RKO (cell line): ENCODE measurements around the gene CDCP1.
"Not testable (repeated sequence)": the region's sequence is repeated elsewhere in the genome, so short reads cannot be mapped to it uniquely, and the experiment has no call there.

Experiments
- DNase-seq: peaks from one replicate; pipeline ENCODE4 v3.0.0-alpha.2; 2016; ENCODE audit warnings: low spot score

The CDCP1 gene

DNA sequence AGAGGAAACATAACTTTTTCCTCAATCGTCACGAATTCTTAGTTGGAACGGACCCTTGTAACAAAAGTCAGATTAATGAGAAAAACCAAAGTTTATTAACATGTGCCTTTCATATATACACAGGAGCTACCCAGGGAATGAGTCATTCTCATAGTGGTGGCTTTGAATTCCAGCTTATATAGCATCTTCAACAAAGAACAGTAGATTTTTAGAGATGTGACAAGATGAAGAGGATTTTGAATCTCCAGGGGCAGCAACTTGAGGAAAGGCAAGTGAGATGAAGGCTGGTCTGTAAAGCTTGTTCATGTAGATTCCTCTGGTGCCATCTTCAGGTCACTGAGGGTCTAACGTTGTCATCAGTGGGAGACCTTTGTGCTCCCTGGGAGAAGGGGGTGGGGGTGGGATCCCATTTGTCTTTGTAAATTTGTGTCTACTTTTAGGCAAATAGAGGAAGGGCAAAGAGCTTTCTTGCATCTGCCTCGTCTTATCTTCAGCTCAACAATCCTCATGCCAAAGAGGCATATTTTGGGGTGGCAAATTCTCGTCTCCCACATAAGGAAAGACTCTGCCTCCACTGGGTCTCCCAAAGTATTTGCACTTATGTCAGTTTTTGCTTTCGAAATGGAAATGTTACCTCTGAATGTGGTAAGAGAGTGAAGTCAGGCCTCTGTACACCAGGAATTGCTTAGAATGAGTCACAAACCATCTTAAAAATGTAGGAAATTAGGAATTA is 90.6 kb downstream of the CDCP1 start:
- DNase-seq = peak; percentile 59

DNA sequence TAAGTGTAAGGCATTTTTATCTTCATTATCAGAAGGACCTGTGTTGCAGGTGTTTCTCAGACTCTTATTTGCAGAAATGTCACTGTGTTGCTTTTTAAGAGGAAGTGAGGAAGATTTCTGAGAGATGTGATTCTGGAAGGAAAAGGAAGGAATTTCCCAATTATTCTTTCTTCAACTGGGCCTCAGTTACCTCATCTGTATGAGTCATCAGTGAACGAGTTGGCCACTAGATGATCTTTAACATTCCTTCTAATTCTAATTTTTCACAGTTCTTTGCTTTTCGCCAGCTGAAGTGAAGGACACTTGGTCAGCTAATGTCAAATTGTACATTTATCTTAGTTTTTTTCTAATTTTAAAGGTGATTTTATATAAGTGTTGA is 91.2 kb downstream of the CDCP1 start:
- peak; percentile 48 for DNase-seq

DNA sequence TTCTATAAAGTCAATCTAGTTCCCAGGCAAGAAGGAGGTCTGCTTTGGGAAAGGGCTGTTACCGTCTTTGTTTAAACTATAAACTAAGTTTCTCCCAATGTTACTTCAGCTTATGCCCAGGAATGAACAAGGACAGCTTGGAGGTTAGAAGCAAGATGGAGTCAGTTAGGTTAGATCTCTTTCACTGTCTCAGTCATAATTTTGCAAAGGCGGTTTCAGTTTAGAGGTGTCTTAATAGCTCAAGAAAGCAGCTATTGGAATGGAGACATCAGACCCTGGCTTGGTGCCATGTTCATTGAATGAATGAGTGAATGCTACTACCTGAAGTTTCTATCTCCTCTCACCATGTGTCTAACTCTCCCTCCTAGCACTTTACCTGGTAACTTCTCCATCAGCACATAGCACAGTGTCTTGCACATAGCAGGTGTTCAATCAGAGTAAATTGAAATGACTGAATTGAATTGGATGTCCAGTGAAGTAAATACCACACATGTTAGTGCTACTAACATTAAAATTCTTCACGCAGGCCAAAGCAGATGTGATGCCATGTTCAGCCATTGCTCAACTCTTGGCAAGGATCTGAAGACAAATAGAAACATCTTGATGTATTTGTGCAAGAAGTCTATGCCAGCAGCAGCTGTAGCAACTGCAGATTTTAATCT is 91.9 kb downstream of the CDCP1 start:
- DNase-seq = no peak

DNA sequence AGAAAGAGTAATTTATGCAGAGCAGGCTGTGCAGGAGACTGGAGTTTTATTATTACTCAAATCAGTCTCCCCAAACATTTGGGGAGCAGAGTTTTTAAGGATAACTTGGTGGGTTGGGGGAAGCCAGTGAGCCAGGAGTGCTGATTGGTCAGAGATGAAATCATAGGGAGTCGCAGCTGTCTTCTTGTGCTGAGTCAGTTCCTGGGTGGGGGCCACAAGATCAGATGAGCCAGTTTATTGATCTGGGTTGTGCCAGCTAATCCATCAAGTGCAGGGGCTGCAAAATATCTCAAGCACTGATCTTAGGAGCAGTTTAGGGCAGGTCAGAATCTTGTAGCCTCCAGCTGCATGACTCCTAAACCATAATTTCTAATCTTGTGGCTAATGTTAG is 92.4 kb downstream of the CDCP1 start:
- DNase-seq = not testable (repeated sequence)

DNA sequence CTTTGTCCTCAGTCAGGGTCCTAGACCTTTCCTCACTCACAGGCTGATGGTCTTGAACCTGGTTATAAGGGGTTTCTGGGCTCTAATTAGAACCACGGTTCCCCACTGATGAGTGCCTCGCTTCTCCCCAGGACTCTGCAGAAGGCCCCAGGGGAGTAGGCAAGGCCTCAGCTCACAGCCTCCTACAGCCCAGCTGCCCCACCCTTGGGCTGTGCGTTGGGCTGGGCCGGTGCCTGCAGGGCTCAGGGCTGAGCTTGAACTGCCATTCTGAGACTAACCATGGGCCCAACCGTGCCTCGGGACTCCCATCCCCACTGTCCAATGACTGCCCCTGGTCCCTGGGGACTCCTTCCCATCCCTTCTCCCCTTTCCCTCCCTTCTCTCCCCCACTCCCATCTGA is 94.5 kb downstream of the CDCP1 start:
- no peak for DNase-seq

DNA sequence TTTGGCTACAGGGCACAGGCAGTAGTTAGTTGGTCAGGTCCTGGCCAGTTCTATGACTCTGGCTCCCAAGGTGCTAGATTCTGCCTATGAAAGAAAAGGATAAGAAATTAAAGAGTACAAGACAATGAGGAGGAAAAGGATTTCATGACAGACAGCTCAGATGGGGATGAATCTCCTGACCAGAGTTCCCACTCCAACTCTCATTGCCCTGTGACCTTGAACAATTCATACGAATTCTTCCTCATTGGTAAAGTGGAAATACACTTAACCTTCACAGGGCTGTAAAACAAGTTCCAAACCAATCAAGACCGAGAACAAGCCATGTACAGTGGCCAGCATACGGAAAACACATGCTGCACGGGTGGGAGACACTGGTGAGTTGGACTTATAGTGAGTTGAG is 96.4 kb downstream of the CDCP1 start:
- DNase-seq = no peak

DNA sequence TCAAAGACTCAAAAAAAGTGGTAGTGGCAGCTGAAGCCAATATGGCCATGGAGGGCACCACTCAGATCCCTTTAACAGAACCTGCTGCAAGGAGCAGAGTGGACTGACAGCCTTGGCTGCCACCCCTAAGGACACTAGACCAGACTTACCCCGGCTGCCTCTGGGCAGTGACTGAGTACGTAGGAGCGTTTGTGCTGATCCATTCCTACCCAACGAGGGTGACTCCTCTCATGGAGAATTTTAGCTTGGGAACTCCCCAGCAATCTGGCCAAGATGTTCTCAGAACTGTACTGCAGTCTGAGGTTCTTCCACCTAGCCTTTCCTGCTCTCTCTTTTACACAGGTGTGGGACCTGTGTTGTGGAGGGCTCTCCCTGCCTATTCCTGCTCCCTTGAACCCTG is 97.9 kb downstream of the CDCP1 start:
- no peak for DNase-seq

DNA sequence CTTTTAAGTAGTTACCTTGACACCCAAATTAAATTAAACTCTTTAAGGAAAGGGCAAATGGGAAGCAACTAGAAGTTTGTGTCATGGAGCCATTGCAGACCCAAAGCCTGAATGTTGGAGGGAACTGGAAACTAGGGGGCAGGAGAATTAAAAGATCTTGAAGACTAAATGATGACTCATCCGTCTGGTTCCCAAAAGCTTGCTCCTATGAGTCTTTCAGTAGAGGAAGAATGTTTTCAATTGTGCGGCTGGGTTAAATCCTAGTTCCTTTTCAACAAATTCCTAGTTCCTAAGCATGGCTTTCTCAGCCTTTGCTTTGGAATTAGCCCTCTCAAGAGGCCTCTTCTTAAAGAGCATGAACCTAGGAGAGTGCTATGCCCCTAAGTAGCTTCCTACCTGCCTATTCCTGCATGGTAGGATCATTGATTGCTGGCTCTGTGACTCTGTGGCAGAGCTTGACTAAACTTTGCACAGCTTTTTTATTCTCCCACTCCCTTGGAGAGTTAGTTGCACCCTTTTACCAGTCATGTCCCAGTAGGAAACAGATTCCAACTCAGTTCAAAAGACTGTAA is 102.4 kb downstream of the CDCP1 start:
- peak; percentile 73 for DNase-seq

DNA sequence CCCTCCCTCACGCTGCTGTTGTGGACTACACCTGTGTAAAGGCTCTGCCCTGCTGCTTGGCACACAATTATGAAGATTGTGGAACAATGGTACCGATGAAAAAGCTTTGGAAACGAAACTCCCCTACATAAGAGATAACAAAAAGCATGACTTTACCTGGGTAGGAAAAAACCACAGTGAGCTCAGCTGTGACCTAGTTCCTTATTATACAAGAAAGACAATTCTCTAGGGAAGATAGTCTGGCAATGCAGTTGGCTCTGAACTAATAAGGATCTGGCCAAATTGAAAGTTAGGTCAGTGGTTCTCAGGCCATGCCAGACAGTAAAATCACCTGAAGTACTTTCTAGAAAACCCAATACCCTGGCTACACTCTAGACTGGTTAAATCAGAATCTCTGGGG is 104.0 kb downstream of the CDCP1 start:
- DNase-seq = no peak

DNA sequence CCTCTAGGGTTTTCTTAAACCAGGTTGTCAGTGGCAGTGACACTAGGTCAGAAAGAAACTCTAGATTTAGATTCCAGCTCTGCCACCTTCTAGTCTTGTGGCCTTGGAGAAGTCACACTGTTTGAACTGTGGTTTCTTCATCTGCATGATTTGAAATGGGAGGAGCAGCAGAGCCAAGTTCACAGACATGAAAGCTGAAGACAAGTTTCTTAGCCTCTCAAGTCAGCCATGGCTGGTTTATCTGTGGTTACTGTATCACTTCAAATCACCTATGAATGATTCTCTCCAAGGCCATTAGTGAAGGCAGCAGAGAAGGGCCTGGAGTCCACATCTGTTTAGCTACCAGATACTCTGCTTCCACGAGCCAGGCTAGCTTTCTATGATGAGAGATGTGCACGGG is 104.5 kb downstream of the CDCP1 start:
- DNase-seq = no peak

DNA sequence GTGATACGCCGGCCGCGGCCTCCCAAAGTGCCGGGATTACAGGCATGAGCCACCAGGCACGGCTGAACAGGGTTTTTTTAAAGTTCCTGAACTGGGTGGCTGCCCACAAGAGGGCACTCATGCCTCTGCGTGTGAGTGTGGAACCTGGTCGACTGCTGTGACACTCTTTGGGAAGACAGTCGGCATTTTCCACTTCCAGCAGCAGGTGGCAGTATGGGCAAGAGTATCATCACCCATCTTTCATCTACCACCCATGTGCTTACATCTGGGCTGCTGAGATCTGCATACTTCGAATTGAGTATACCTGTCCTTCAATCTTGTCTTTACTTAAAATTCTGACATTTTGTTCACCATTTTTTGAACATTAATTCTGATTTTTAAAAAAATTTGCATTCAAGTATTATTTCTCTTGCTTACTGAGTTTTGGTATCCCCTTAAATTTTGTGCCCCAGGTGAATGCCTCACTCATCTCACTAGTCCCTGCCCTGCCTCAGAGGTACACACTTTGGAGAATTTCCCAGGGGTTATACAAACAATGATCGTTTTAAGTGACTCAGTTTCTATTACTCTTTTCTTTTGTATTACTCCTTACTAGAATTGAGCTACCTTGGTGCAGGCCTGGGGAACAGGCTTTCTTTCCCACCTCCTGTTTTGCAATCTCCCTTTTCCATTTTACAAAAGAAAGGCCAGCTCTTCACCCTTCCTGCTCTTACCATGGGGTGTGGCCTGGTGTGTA is 108.3 kb downstream of the CDCP1 start:
- DNase-seq = peak; percentile 96

DNA sequence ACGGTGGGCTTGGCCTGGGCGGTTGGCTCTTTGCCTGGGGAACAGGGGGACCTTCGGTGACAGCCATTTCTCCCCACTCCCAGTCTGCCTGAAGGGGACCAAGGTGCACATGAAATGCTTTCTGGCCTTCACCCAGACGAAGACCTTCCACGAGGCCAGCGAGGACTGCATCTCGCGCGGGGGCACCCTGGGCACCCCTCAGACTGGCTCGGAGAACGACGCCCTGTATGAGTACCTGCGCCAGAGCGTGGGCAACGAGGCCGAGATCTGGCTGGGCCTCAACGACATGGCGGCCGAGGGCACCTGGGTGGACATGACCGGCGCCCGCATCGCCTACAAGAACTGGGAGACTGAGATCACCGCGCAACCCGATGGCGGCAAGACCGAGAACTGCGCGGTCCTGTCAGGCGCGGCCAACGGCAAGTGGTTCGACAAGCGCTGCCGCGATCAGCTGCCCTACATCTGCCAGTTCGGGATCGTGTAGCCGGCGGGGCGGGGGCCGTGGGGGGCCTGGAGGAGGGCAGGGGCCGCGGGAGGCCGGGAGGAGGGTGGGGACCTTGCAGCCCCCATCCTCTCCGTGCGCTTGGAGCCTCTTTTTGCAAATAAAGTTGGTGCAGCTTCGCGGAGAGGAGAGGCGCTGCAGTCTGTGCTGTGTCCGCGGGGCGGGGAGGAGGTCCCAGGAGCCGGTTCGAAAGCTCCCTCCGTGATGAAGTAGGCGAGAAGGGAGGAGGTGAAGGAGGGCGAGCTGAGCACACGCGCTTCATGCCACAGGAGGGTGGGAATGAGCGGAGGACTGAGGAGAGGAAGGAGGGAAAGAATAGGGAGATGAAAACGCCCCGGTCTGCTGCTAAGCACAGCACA is 110.5 kb downstream of the CDCP1 start:
- DNase-seq = no peak

DNA sequence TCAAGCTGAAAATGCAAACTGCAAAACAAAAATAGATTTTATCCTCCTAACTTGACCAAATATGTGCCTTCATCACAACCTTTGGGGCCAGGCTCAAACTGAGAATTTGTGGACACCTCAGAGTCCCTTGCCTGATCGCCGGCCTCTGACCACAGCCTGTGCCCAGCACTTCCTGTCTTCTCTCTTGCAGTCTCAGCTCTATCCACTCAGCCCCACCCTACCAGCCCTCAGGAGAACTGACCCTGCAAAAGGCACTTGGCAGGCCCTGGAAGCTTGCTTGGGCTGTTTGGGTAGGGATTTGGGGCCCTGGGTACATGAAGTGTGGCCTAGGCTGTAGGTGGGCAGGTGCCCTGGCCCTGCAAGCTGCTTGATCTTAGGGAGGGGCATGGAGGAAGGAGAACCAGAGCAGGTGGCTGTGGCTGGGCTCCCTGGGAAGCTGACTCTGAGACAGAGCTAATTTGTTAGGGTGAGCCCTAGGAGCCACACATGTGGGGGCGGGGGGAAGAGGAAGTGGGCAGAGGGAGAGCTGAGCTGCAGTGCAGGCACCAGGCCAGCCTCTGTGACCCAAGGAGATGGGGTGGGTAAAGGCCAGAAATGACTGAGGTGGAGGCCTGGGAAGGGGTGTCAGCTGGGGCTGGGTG is 111.4 kb downstream of the CDCP1 start:
- no peak for DNase-seq

DNA sequence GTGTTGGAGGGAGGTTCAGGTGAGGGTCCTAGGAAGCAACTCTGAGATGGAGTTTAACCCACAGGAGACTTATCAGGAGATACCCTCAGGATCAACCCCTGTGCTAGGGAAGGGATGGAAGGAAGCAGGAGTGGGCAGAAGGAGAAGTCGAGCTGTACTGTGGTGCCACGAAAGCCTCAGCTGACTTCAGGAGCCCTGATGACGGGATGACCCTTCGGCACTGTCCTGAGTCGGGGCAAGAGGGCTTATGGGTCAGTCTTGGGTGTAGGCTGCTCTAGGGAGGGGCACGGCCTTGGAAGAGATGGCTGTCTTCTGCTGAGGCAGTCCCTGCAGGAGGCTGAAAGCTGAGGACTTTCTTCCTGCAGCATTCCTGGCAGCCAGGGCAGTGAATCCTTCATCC is 112.4 kb downstream of the CDCP1 start:
- no peak for DNase-seq
